OCI-LY1 (cell line): ENCODE data around the gene TRABD2B.

ENCODE experiments used
- H2AFZ ChIP-seq: fragments of 200-600 bp; sonication (generic), shearing (Covaris generic); 2 replicates; pipeline ENCODE4 v1.6.0; 2014; ENCODE audit warnings: antibody characterized with exemption, mild to moderate bottlenecking, low read length
- H3F3A ChIP-seq: fragments of 200-600 bp; sonication (generic), shearing (Covaris generic); 2 replicates; pipeline ENCODE4 v1.6.0; 2014; ENCODE audit warnings: mild to moderate bottlenecking, antibody characterized with exemption, low read length, moderate library complexity; ENCODE audit not compliant: insufficient read depth
- H3K27ac ChIP-seq: fragments of 200-600 bp; sonication (generic); 2 replicates; pipeline ENCODE4 v1.5.1; 2014; ENCODE audit warnings: low read length, mixed run types, mild to moderate bottlenecking, low read depth; ENCODE audit not compliant: poor library complexity, severe bottlenecking
- H3K27me3 ChIP-seq: fragments of 200-600 bp; sonication (generic); 2 replicates; pipeline ENCODE4 v1.6.0; 2014; ENCODE audit warnings: antibody characterized with exemption, mild to moderate bottlenecking, low read length, moderate library complexity; ENCODE audit not compliant: insufficient read depth
- H3K36me3 ChIP-seq: fragments of 200-600 bp; sonication (generic); 2 replicates; pipeline ENCODE4 v1.6.1; 2014; ENCODE audit warnings: mild to moderate bottlenecking, antibody characterized with exemption, low read length, moderate library complexity, mixed read lengths; ENCODE audit not compliant: insufficient read depth
- H3K4me1 ChIP-seq: fragments of 200-600 bp; sonication (generic); 2 replicates; pipeline ENCODE4 v1.5.1; 2014; ENCODE audit warnings: mild to moderate bottlenecking, low read length, moderate library complexity; ENCODE audit not compliant: insufficient read depth, severe bottlenecking
- H3K4me2 ChIP-seq: fragments of 200-600 bp; sonication (generic), shearing (Covaris generic); 2 replicates; pipeline ENCODE4 v1.6.1; 2014; ENCODE audit warnings: low read length
- H3K4me3 ChIP-seq: fragments of 200-600 bp; sonication (generic); 2 replicates; pipeline ENCODE4 v1.5.1; 2014; ENCODE audit warnings: low read length, low read depth, mild to moderate bottlenecking, mixed read lengths; ENCODE audit not compliant: poor library complexity, severe bottlenecking
- H3K79me2 ChIP-seq: fragments of 200-600 bp; shearing (Covaris generic); 2 replicates; pipeline ENCODE4 v1.6.1; 2016; ENCODE audit warnings: mixed run types, low read length, mixed read lengths; ENCODE audit not compliant: insufficient read depth
- H3K9ac ChIP-seq: fragments of 200-600 bp; sonication (generic), shearing (Covaris generic); 2 replicates; pipeline ENCODE4 v1.6.1; 2014; ENCODE audit warnings: mild to moderate bottlenecking, low read length, mixed read lengths
- H3K9me2 ChIP-seq: fragments of 200-600 bp; sonication (generic), shearing (Covaris generic); 2 replicates; pipeline ENCODE4 v1.6.1; 2014; ENCODE audit warnings: low read depth, mild to moderate bottlenecking, low read length, mixed read lengths
- H3K9me3 ChIP-seq: fragments of 200-600 bp; shearing (Covaris generic); 2 replicates; pipeline ENCODE4 v1.6.1; 2014; ENCODE audit warnings: low read length, mixed read lengths
- H4K20me1 ChIP-seq: fragments of 200-600 bp; sonication (generic), shearing (Covaris generic); 2 replicates; pipeline ENCODE4 v1.6.0; 2016; ENCODE audit warnings: mild to moderate bottlenecking, low read length; ENCODE audit not compliant: insufficient read depth
- EZH2 ChIP-seq: fragments of 200-600 bp; sonication (generic), shearing (Covaris generic); IDR thresholded peaks from 2 replicates; pipeline ENCODE4 v1.8.0; 2017; ENCODE audit warnings: borderline replicate concordance, mixed run types, mild to moderate bottlenecking, antibody characterized with exemption, low read length, moderate library complexity, mixed read lengths
- TF ChIP-seq, protein P1 (sequence below): fragments of 200-600 bp; sonication (generic), shearing (Covaris generic); IDR thresholded peaks from 2 replicates; pipeline ENCODE4 v1.5.1; 2017; ENCODE audit warnings: mild to moderate bottlenecking, antibody characterized with exemption, low read length, moderate library complexity, mixed read lengths

Gene TRABD2B

DNA sequence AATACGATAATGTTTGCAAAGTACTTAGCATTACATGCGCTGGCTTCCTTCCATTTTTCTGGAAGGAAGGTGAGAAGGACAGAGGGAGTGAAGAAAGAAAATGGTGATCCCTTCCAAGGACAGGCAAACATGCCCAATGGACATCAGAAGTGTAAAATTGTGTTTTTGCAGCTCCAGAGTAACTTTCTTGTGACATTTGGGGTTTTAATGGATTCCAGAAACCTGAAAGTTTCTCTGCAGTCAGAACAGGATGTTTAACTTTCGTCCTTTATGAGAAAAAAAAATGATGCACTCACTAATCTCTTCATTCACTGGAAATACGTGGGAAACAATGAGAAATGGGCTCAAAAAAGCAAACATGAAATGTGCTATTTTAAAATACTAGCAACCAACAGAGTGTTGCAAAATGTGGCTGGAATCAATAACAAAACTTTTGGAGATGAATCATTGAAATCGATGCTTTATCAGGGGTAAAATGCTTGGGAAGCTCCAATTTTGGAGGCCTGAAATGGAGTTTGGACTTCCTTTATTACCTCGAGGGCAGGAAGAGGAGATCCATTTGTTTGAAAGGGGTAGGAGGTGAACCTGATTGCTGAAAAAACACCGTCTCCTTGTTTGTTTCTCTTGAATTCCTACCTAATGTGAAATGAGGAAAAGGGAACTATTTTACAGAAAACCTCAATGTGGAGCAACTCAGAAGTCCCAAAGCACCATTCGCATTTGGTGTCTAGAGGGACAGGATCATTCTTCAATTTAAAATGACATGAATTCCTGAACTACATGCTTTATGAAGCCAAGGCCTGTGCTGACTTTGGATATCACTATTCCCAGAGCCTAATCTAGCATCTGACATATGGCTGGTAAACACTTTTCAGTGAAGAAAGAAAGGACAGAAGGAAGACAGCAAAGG, 129.5 kb downstream of the TRABD2B start:
- Histone ChIP-seq H3K4me1 (no peaks in the 10 kb centered on the region), H3K27me3 (no peaks in the 10 kb centered on the region), H3K9ac (no peak overlapping the region), H3K9me3 (no peaks in the 10 kb centered on the region), H3K4me3 (no peak overlapping the region), H2AFZ (no peak overlapping the region), H3K27ac (no peak overlapping the region), H3F3A (no peaks in the 10 kb centered on the region), H3K9me2 (no peaks in the 10 kb centered on the region), H3K4me2 (no peak overlapping the region), H3K79me2 (no peaks in the 10 kb centered on the region), H4K20me1 (no peaks in the 10 kb centered on the region), H3K36me3 (no peaks in the 10 kb centered on the region)
- TF ChIP-seq, protein P1, sequence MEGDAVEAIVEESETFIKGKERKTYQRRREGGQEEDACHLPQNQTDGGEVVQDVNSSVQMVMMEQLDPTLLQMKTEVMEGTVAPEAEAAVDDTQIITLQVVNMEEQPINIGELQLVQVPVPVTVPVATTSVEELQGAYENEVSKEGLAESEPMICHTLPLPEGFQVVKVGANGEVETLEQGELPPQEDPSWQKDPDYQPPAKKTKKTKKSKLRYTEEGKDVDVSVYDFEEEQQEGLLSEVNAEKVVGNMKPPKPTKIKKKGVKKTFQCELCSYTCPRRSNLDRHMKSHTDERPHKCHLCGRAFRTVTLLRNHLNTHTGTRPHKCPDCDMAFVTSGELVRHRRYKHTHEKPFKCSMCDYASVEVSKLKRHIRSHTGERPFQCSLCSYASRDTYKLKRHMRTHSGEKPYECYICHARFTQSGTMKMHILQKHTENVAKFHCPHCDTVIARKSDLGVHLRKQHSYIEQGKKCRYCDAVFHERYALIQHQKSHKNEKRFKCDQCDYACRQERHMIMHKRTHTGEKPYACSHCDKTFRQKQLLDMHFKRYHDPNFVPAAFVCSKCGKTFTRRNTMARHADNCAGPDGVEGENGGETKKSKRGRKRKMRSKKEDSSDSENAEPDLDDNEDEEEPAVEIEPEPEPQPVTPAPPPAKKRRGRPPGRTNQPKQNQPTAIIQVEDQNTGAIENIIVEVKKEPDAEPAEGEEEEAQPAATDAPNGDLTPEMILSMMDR, result no peak
- no peak for TF ChIP-seq EZH2

DNA sequence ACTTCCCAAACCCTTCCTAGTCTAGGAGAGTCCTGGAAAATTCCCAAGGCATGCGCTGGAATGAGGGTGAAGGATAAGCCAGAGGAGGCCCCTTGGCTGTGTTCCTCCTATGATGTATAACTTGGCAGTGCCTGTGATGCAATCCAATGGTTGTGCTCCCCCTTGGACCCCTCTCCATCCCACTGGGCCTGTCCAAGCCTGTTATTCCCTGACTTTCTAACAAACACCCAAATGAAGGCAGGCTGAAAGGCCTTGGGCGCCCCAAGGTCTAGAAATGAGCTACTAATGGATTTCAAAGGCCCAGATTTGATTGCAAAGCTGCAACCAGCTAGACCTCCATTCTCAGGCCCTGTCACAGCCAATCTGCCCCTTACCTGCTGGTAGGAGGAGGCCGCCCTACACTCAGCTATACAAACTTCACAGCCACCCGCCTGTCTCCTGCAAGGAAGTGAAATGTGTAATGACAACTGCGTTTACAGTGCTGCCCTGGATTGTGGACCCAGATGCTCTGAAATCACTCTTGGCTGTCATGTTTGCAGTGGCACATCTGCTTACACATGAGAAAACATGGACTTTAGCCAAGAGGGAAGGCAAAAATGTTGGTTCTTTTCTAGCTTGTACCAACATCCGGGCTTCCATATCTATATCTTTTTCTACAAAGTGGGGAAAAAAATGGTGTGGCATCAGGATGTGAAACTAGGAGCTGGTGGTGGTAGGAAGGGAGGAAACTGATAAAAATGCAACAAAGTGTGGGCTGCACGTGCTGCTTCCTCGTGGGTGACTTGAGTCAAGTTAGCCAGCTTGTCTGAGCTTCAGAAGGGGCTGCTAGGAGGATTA, 130.4 kb downstream of the TRABD2B start:
- H3K4me2 ChIP-seq, result no peak overlapping the region
- H3K36me3 ChIP-seq, result no peaks in the 10 kb centered on the region
- no peaks in the 10 kb centered on the region for H3K9me2 ChIP-seq
- H4K20me1 ChIP-seq, result no peaks in the 10 kb centered on the region
- no peak overlapping the region for H3K27ac ChIP-seq
- no peaks in the 10 kb centered on the region for H3K27me3 ChIP-seq
- no peaks in the 10 kb centered on the region for H3K79me2 ChIP-seq
- no peaks in the 10 kb centered on the region for H3K9me3 ChIP-seq
- no peaks in the 10 kb centered on the region for H3F3A ChIP-seq
- H2AFZ ChIP-seq, result no peak overlapping the region
- no peaks in the 10 kb centered on the region for H3K4me1 ChIP-seq
- H3K9ac ChIP-seq, result no peak overlapping the region
- no peak overlapping the region for H3K4me3 ChIP-seq
- TF ChIP-seq, protein P1, result no peak
- no peak for TF ChIP-seq EZH2

DNA sequence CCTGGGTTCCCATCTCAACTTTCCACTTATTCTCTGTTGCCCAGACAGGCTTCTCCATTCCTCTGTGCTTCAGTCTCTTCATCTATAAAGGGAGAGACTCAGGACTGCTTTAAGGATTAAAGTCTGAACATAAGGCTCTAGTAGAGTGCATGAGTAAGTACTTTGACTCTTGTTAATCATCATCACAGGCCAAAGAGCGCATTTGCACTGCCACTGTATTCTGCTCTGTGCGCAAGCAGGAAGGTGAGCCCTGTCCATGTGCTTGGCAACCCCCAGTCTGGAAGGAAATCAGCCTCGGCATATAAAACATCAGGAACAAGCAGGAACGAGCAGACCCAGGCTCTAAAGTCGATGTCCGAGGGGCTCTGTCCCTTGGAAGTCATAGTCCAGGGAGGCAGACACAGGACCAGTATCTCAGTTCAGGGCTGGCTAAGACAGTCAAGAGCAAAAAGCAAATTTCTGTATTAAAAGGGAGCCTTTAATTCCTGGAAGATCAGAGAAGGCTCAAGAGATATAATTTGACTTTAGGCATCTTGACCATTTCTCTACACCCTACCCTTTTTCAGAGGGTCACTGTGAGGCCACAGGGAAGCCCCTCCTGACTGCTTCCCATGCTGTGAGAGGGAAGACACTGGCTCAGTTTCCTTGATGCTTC, 131.2 kb downstream of the TRABD2B start:
- Histone ChIP-seq H3K9me3 (no peaks in the 10 kb centered on the region), H4K20me1 (no peaks in the 10 kb centered on the region), H2AFZ (no peak overlapping the region), H3F3A (no peaks in the 10 kb centered on the region), H3K27ac (no peak overlapping the region), H3K79me2 (no peaks in the 10 kb centered on the region), H3K27me3 (no peaks in the 10 kb centered on the region), H3K9me2 (no peaks in the 10 kb centered on the region), H3K4me2 (no peak overlapping the region), H3K4me1 (no peaks in the 10 kb centered on the region), H3K9ac (no peak overlapping the region), H3K36me3 (no peaks in the 10 kb centered on the region), H3K4me3 (no peak overlapping the region)
- TF ChIP-seq, protein P1, result no peak
- TF ChIP-seq EZH2, result no peak
